ENCODE data around the gene STK32C.

Gene STK32C

GRCh38 chr10:132266594-132267161 lies 41.1 kb downstream of the STK32C start:
- TF ChIP-seq CTCF (IDR thresholded peaks at IDR 0.05; ENCODE audit: borderline replicate concordance, control extremely low read depth, extremely low read depth, insufficient read depth, missing control alignments) = no peak
- in situ Hi-C loops (cut with MboI; ENCODE audit: low sequenced_read_pairs, unreplicated experiment) = no loop called here
- no peak for DNase-seq (ENCODE audit: low spot score)

- no peak for TF ChIP-seq CTCF (IDR thresholded peaks at IDR 0.05; ENCODE audit: borderline replicate concordance, control extremely low read depth, extremely low read depth, insufficient read depth, missing control alignments)
- in situ Hi-C loops (cut with MboI; ENCODE audit: low sequenced_read_pairs, unreplicated experiment) = no loop called here
- no peak for DNase-seq (ENCODE audit: low spot score)
Observed at GRCh38 chr10:132265890-132266496, 41.8 kb downstream of the STK32C start.

- TF ChIP-seq CTCF (IDR thresholded peaks at IDR 0.05; ENCODE audit: borderline replicate concordance, control extremely low read depth, extremely low read depth, insufficient read depth, missing control alignments) = no peak
- no peak for DNase-seq (ENCODE audit: low spot score)
- in situ Hi-C loops (cut with MboI; ENCODE audit: low sequenced_read_pairs, unreplicated experiment) = no loop called here
Observed at GRCh38 chr10:132264966-132265889, 42.5 kb downstream of the STK32C start.

GRCh38 chr10:132264306-132264950 lies 43.3 kb downstream of the STK32C start:
- no peak for TF ChIP-seq CTCF (IDR thresholded peaks at IDR 0.05; ENCODE audit: borderline replicate concordance, control extremely low read depth, extremely low read depth, insufficient read depth, missing control alignments)
- in situ Hi-C loops (cut with MboI; ENCODE audit: low sequenced_read_pairs, unreplicated experiment) = no loop called here
- DNase-seq (ENCODE audit: low spot score) = no peak

- in situ Hi-C loops (cut with MboI; ENCODE audit: low sequenced_read_pairs, unreplicated experiment) = no loop called here
- TF ChIP-seq CTCF (IDR thresholded peaks at IDR 0.05; ENCODE audit: borderline replicate concordance, control extremely low read depth, extremely low read depth, insufficient read depth, missing control alignments) = no peak
- DNase-seq (ENCODE audit: low spot score) = no peak
Observed at GRCh38 chr10:132263866-132264265, 43.9 kb downstream of the STK32C start.

Data from GM13976 (cell line).